GM12801 (cell line): Measurements from ENCODE around the gene ST3GAL2.

Source experiments
- CTCF ChIP-seq: IDR thresholded peaks from one replicate; pipeline ENCODE4 v1.5.1; 2011; ENCODE audit warnings: control low read depth; ENCODE audit not compliant: insufficient read length; ENCODE audit errors: extremely low read depth

ST3GAL2 gene

GRCh38 chr16:70465999-70466804 is 27.3 kb upstream of the ST3GAL2 start:
- TF ChIP-seq CTCF, result no peak

GRCh38 chr16:70463235-70463634 is 24.3 kb upstream of the ST3GAL2 start:
- TF ChIP-seq CTCF, result no peak

- TF ChIP-seq CTCF, result no peak
These were observed 21.9 kb upstream of the ST3GAL2 start for GRCh38 chr16:70460737-70461261.

GRCh38 chr16:70457446-70458166 is 18.7 kb upstream of the ST3GAL2 start:
- TF ChIP-seq CTCF, result no peak

- TF ChIP-seq CTCF, result no peak
These were observed 17.0 kb upstream of the ST3GAL2 start for GRCh38 chr16:70455910-70456309.

- no peak for TF ChIP-seq CTCF
These were observed 15.5 kb upstream of the ST3GAL2 start, which contains the start of gene FCSK for GRCh38 chr16:70454222-70455034. TSS of gene FCSK (plus strand) at chr16:70454595. CDS start at chr16:70463191, 8,596 bp downstream.

GRCh38 chr16:70453892-70454221 is 15.0 kb upstream of the ST3GAL2 start:
- no peak for TF ChIP-seq CTCF
